Subcutaneous abdominal adipose tissue (tissue), 5 donors: Measurements from ENCODE around the gene PIP5K1B.

Experiments
- H3K27ac ChIP-seq: one replicate; pipeline ENCODE4 v1.7.0; 2013; ENCODE audit warnings: low read depth, mild to moderate bottlenecking, inconsistent platforms, low read length, moderate library complexity
- H3K27me3 ChIP-seq, 5 donors: one replicate each; pipeline ENCODE4 v1.7.0; 2013; ENCODE audit warnings: low read length in 5 of 5, inconsistent platforms in 1 of 5; ENCODE audit not compliant: control insufficient read depth in 5 of 5, insufficient read depth in 4 of 5
- H3K36me3 ChIP-seq, 5 donors: one replicate each; pipeline ENCODE4 v1.7.0; 2013; ENCODE audit warnings: low read length in 5 of 5; ENCODE audit not compliant: control insufficient read depth in 5 of 5, insufficient read depth in 5 of 5
- H3K4me1 ChIP-seq, 5 donors: one replicate each; pipeline ENCODE4 v1.7.0; 2013; ENCODE audit warnings: low read length in 5 of 5, mild to moderate bottlenecking in 3 of 5, moderate library complexity in 1 of 5; ENCODE audit not compliant: control insufficient read depth in 5 of 5, insufficient read depth in 5 of 5
- H3K4me3 ChIP-seq, 5 donors: one replicate each; pipeline ENCODE4 v1.7.0; 2013; ENCODE audit warnings: low read length in 5 of 5, low read depth in 1 of 5
- H3K9ac ChIP-seq, 5 donors: one replicate each; pipeline ENCODE4 v1.7.0; 2013; ENCODE audit warnings: low read length in 5 of 5, mild to moderate bottlenecking in 4 of 5, moderate library complexity in 3 of 5
- H3K9me3 ChIP-seq, 5 donors: one replicate each; pipeline ENCODE4 v1.7.0; 2013; ENCODE audit warnings: low read length in 5 of 5; ENCODE audit not compliant: control insufficient read depth in 5 of 5
- donor health status: healthy.
- donor health status: healthy.
- donor health status: healthy.
- donor health status: healthy.
- donor health status: healthy.

The PIP5K1B gene

DNA sequence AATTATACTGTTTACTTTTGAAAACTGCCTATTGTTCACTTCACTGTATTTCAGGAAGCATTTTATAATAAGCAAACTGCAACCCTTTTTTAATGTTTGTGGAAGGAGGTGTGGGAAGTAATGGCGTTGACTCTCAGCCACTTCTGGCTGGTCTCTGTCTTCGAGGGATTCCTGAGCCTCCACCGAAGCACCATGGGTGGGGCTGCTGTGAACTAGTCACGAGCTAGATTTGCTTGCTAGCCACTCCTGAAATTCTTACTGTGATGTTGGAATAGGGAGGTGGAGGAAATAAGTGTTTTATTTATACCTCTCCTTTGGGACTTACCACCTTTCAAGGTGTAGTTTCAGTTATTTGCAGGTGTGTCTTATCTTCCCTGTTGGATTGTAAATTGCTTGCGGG, 26.8 kb downstream of the PIP5K1B start:
- Histone ChIP-seq H3K4me1 (peaks cover 0 to 3% (median 0%) of the 10 kb centered on the region in 5 donors), H3K36me3 (no peaks in the 10 kb centered on the region), H3K9me3 (peaks cover 0 to 4% (median 0%) of the 10 kb centered on the region in 5 donors), H3K27me3 (no peaks in the 10 kb centered on the region), H3K9ac (no peak overlapping the region), H3K4me3 (no peak overlapping the region), H3K27ac (no peak overlapping the region)

DNA sequence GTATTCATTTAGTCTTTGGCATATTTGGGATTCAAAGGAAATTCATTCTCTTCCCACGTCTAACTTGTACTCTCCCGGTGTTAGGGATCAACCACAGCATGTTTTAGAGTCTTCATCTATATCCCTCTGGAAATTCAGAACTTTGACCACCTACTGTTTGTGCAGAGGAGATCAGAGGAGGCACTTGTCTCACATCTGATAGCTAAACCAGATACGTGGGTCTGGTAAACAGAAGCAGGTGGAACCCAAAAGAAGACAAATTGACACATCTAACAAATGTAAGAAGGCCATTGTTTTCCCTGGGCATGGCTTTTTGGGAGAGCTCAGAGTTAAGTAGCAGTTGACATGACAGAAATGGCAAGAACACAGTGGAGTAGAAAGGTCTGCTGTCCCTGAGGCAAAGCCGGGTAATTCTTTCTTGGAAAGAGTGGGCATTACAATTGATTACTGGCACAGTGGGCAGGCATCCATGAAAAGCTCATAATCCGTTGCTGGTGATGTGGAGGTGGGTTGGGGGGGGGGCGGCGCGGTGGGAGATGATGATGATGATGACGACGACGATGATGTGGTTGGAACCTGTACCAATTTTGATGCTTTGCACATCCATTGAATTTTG, 27.5 kb downstream of the PIP5K1B start:
- Histone ChIP-seq H3K9me3 (peaks cover 0 to 4% (median 0%) of the 10 kb centered on the region in 5 donors), H3K4me3 (no peak overlapping the region), H3K27me3 (no peaks in the 10 kb centered on the region), H3K4me1 (peaks cover 0 to 3% (median 0%) of the 10 kb centered on the region in 5 donors), H3K36me3 (no peaks in the 10 kb centered on the region), H3K27ac (no peak overlapping the region), H3K9ac (no peak overlapping the region)

GRCh38 chr9:68733021-68733405, 28.0 kb downstream of the PIP5K1B start:
- Histone ChIP-seq H3K9me3 (peaks cover 0 to 2% (median 0%) of the 10 kb centered on the region in 5 donors), H3K4me1 (peaks cover 0 to 3% (median 0%) of the 10 kb centered on the region in 5 donors), H3K4me3 (no peak overlapping the region), H3K9ac (no peak overlapping the region), H3K27ac (no peak overlapping the region), H3K36me3 (no peaks in the 10 kb centered on the region), H3K27me3 (no peaks in the 10 kb centered on the region)

DNA sequence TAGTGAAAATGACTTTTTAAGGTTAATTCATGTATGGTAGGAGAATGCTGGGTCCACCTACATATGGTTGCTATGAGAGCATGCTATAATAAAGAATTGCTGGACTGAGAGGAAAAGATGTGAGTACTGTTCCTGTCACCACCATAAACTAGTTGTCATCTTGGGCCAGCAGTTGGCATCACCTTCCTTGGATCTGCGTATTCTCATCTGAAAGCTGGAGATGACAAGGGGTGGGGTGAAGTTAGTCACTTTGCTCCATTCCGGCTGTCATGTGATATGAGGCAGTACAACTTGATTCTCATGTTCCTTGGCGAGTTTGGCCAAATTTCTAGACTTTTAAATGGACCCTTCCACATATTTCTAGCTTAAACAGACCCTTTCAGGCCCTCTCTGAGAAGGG, 33.3 kb downstream of the PIP5K1B start:
- H3K27ac ChIP-seq, result no peak overlapping the region
- H3K9me3 ChIP-seq, result no peaks in the 10 kb centered on the region
- no peak overlapping the region for H3K9ac ChIP-seq

DNA sequence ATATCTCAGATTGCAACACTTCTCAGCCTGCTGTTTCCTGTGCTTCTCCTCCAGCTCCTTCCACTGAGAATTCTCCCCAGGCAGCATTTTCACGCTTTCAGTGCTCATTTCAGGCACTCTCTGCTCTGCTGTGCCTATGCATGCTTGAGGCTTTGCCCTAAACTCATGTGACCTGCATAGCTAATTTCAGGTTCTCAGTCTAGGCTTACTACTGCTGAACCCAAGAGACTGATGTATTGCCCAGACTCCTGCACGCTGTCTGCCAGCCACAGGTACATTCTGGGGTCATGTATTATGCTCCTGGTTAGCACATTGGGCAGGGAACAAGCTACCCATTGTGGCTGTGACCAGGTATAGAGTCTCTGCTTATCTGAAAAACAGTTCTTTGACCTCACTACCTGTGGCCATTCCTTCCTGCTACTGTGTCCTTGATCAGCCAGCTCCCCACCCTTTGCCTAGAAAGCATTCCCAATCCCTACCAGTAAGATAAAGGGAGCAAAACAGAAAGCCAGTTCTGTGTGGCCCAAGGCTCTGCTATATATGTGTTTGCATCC, 34.7 kb downstream of the PIP5K1B start:
- no peak overlapping the region for H3K4me3 ChIP-seq
- H3K27ac ChIP-seq, result no peak overlapping the region
- H3K27me3 ChIP-seq, result no peaks in the 10 kb centered on the region
- H3K9ac ChIP-seq, result no peak overlapping the region
- no peaks in the 10 kb centered on the region for H3K9me3 ChIP-seq
- no peaks in the 10 kb centered on the region for H3K36me3 ChIP-seq
- peaks cover 0 to 2% (median 0%) of the 10 kb centered on the region in 5 donors for H3K4me1 ChIP-seq

More for the DNA sequence above, 33.3 kb downstream of the PIP5K1B start:
- no peaks in the 10 kb centered on the region for H3K36me3 ChIP-seq
- H3K27me3 ChIP-seq, result no peaks in the 10 kb centered on the region
- H3K4me1 ChIP-seq, result peaks cover 0 to 2% (median 0%) of the 10 kb centered on the region in 5 donors
- no peak overlapping the region for H3K4me3 ChIP-seq

- Histone ChIP-seq H3K4me1 (peaks cover 0 to 2% (median 0%) of the 10 kb centered on the region in 5 donors), H3K4me3 (no peak overlapping the region), H3K9ac (no peak overlapping the region), H3K36me3 (no peaks in the 10 kb centered on the region), H3K27ac (no peak overlapping the region), H3K9me3 (no peaks in the 10 kb centered on the region), H3K27me3 (no peaks in the 10 kb centered on the region)
These were observed 35.5 kb downstream of the PIP5K1B start for GRCh38 chr9:68740561-68740960.

DNA sequence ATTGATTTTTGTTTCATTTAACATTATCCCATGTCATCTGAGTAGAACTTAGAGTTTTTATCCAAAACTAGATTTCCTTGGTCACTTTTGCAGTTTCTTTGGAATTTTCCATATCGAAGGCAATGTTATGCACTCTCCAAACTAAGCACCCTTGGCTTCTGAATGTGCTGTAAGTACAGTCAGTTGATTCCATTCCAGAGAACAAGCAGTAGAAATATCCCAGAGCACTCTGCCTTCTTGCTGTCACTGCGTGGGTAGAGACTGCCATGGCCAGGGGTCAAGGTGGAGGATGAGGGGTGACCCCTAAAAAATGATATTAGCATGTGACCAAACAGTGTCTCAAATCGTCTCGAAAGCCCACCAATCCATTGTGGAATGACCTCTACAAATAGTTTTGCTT, 36.2 kb downstream of the PIP5K1B start:
- no peak overlapping the region for H3K9ac ChIP-seq
- H3K9me3 ChIP-seq, result no peaks in the 10 kb centered on the region
- no peaks in the 10 kb centered on the region for H3K27me3 ChIP-seq
- H3K27ac ChIP-seq, result no peak overlapping the region
- peaks cover 0 to 2% (median 0%) of the 10 kb centered on the region in 5 donors for H3K4me1 ChIP-seq
- H3K36me3 ChIP-seq, result no peaks in the 10 kb centered on the region
- H3K4me3 ChIP-seq, result no peak overlapping the region

DNA sequence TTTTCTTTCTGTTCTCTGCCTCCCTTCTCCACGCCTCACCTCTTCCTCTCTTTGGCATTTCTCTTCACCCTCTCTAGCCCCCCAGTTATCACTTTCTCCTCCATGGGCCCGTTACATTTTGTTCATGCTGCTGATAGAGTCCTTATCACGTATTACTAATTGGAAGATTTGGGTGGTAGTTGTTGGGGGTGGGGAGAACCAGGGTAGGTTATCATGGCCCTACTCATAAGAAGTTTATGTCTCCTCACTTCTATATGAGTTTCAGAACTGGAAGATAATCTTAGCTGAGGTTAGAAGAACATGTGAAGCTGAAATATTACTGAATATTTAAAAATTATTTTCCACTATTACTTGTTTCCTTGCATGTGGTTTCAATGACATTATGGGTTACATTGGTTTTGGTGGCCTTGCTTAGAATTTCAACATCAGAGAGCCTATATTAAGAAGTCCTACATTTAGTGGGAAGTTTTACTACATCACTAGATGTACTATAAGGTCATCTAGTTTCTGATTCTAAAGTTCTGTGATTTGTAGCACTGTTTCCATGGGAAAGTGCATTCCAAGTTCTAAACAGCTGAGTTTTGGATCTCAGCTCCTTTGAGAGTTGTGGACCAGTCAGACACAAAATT, 36.8 kb downstream of the PIP5K1B start:
- Histone ChIP-seq H3K4me3 (no peak overlapping the region), H3K9ac (no peak overlapping the region), H3K9me3 (no peaks in the 10 kb centered on the region), H3K27ac (no peak overlapping the region), H3K36me3 (no peaks in the 10 kb centered on the region), H3K27me3 (no peaks in the 10 kb centered on the region), H3K4me1 (peaks cover 0 to 2% (median 0%) of the 10 kb centered on the region in 5 donors)

- Histone ChIP-seq H3K36me3 (no peaks in the 10 kb centered on the region), H3K27me3 (no peaks in the 10 kb centered on the region), H3K9ac (no peak overlapping the region), H3K9me3 (no peaks in the 10 kb centered on the region), H3K4me1 (peaks cover 0 to 2% (median 0%) of the 10 kb centered on the region in 5 donors), H3K4me3 (no peak overlapping the region), H3K27ac (no peak overlapping the region)
These were observed 37.3 kb downstream of the PIP5K1B start for GRCh38 chr9:68742333-68742730.

DNA sequence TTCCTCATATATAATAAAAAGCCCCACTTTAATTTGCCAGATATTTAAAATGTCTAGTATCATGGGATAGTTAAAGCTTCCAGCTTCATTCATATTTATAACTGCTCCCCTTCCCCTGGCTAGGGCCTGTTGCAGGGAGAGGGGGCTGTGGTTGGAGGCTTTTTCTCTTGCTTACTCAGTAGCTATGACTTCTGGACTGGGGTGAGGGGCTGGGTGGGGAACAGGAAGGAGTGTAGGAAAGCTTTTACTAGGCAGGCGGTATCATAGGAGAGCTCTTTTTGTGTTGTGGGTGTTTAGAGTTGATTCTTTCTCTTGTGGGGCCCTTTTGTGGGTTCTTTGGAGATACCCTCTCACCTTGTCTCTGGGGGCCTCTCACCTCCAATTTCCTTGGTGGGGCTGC, 39.4 kb downstream of the PIP5K1B start:
- Histone ChIP-seq H3K36me3 (no peaks in the 10 kb centered on the region), H3K4me3 (no peak overlapping the region), H3K4me1 (peaks cover 0 to 2% (median 0%) of the 10 kb centered on the region in 5 donors), H3K27ac (no peak overlapping the region), H3K27me3 (no peaks in the 10 kb centered on the region), H3K9me3 (no peaks in the 10 kb centered on the region), H3K9ac (no peak overlapping the region)
